ENCODE results near the gene CHCHD2. TPM values are rescaled to one million over a fixed set of nuclear protein-coding genes. Genes with fewer than 3 reads are reported as not detected.
"Not testable (repeated sequence)": the region's sequence is repeated elsewhere in the genome, so short reads cannot be mapped to it uniquely, and the experiment has no call there.

Gene CHCHD2
- total RNA-seq, 1 experiment from 2014 or later: 754 TPM

DNA sequence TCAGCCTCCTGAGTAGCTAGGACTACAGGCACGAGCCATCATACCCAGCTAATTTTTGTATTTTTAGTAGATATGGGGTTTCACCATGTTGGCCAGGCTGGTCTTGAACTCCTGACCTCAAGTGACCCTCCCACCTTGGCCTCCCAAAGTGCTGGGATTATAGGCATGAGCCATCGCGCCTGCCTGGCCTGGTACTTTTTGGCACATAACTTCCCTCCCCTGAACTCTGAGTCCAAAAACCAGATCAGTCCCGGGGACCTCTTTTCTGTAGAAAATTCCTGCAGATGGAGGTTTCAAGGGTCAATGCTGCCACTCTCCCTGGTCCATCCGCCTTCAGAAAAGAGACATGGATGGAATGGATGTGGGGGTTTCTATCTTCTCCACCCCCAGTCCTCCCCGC, 13.9 kb downstream of the CHCHD2 start:
- in situ Hi-C loops (cut with HindIII; ENCODE audit: low pct_unique_long_range_greater_than_20kb, low sequenced_read_pairs); DNase-seq (ENCODE audit: low read depth, low spot score): not testable (repeated sequence)

DNA sequence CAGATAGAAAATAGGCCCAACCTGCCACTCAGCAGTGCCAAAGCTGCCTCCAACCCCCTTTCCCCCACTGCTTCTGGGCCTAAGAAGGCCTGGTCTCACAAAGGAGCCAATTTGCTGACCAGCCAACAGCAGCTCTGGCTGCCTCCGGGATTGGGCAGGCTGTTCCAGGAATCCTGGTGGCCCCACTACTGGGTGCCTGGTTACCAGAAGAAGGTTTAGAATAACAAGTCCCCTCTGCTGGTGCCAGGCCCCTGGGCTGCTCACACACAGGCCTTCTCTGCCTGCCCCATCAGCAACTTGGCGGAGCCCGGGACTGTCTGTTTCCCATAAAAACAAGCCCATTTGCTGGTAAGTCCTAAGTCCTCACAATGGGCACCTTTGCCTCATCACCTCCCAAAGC, 14.7 kb downstream of the CHCHD2 start:
- in situ Hi-C loops (cut with HindIII; ENCODE audit: low pct_unique_long_range_greater_than_20kb, low sequenced_read_pairs): no loop called here
- DNase-seq (ENCODE audit: low read depth, low spot score): no peak

DNA sequence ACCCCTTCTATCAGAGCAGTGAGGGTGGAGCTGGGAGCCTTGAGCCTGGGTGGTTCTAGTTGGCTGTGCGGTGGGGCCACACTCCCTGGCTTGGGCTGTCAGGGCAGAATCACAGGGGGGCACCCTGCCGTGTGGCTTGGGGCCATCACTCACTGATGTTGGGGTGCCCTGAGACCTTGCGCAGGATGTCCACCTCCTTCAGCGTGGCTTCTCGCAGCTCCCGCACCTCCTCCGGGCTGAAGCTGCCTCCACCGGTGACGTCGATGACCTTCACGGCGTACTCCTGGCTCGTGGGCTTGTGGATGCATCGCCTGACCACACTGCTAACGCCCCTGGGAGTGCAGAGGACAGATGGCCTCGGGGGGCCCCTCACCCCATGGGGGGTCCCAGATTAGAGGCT, 18.8 kb downstream of the CHCHD2 start:
- DNase-seq (ENCODE audit: low read depth, low spot score): no peak
- in situ Hi-C loops (cut with HindIII; ENCODE audit: low pct_unique_long_range_greater_than_20kb, low sequenced_read_pairs): no loop called here

GRCh38 chr7:56086761-56087160, 19.5 kb downstream of the CHCHD2 start:
- no peak for DNase-seq (ENCODE audit: low read depth, low spot score)
- in situ Hi-C loops (cut with HindIII; ENCODE audit: low pct_unique_long_range_greater_than_20kb, low sequenced_read_pairs): no loop called here

DNA sequence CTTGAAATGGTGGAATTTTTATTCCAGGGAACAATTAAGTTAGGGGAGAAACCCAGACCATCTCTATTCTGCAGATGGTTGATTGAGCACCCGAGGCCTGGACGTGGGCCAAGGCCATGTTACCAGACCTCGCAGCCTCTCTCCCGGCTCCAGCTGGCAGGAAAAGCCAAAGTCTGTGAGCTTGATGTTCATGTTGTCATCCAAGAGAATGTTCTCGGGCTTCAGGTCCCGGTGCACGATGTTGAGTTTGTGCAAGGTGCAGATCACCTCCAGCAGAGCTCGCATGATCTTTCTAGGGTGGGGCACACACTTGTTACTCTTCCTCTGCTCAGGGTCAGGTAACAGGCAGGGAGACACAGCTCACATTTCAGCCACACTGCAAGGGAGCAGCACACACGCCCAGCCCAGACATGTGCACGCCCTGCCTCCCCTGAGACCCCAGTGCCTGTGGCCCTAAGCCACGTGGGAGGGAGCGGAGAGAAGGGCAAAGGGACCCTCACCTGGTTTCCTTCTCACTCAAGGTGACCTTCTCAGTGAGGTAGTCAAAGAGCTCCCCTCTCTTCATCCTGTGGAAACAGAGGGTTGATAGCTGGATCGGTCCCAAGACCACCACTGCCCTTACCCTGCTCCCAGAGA, 23.0 kb downstream of the CHCHD2 start:
- in situ Hi-C loops (cut with HindIII; ENCODE audit: low pct_unique_long_range_greater_than_20kb, low sequenced_read_pairs): no loop called here
- no peak for DNase-seq (ENCODE audit: low read depth, low spot score)

DNA sequence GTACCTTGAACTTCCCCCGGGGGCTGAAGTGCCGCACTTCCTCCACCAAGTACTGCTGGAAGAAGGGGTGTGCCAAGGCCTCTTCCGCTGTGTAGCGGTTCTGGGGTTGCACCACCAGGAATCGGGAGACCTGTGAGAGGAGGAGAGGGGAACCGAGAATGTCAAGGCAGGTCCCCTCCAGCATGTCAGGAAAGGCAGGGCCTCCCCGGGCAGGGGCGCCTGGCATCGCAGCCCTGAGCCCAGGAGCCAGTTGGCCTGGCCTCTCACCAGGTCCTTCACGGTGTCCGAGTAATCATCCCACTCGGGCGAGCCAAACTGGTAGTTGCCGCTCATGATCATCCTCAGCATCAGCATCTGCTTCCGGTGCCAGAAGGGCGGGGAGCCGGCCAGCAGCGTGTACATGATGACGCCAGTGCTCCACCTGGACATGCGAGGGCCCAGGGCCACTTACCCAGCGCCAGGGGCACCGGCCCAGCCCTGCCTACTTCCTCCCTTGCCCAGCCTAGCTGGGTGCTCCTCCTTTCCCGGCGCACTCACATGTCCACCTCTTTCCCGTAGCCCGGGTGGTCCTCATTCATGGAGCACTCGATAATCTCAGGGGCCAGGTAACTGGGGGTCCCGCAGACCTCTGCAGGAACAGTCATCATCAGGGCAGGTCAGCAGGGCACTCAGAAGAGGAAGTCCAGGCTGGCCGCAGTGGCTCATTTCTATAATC, 24.5 kb downstream of the CHCHD2 start:
- in situ Hi-C loops (cut with HindIII; ENCODE audit: low pct_unique_long_range_greater_than_20kb, low sequenced_read_pairs): no loop called here
- DNase-seq (ENCODE audit: low read depth, low spot score): no peak

- in situ Hi-C loops (cut with HindIII; ENCODE audit: low pct_unique_long_range_greater_than_20kb, low sequenced_read_pairs); DNase-seq (ENCODE audit: low read depth, low spot score): not testable (repeated sequence)
Measured at GRCh38 chr7:56080726-56081435, 25.4 kb downstream of the CHCHD2 start.

- in situ Hi-C loops (cut with HindIII; ENCODE audit: low pct_unique_long_range_greater_than_20kb, low sequenced_read_pairs): no loop called here
- DNase-seq (ENCODE audit: low read depth, low spot score): peak; percentile 76
Measured at GRCh38 chr7:56079450-56080185, 26.7 kb downstream of the CHCHD2 start.

DNA sequence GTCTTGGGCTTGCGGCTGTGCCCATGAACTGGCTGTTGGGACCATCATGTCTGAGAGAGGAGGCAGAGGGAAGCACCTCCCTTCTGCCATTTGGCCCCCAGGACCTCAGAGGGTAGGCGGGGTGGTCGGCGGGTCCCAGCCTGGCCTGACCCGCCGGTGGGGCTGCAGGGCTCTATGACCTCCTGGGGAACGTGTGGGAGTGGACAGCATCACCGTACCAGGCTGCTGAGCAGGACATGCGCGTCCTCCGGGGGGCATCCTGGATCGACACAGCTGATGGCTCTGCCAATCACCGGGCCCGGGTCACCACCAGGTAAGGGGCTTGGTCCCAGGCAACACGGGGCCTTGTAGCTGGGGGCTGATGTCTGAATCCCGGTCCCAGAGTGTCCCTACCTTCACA, 28.1 kb downstream of the CHCHD2 start:
- in situ Hi-C loops (cut with HindIII; ENCODE audit: low pct_unique_long_range_greater_than_20kb, low sequenced_read_pairs): no loop called here
- DNase-seq (ENCODE audit: low read depth, low spot score): no peak

- DNase-seq (ENCODE audit: low read depth, low spot score): no peak
- in situ Hi-C loops (cut with HindIII; ENCODE audit: low pct_unique_long_range_greater_than_20kb, low sequenced_read_pairs): no loop called here
Measured at GRCh38 chr7:56077681-56078080, 28.6 kb downstream of the CHCHD2 start.

- in situ Hi-C loops (cut with HindIII; ENCODE audit: low pct_unique_long_range_greater_than_20kb, low sequenced_read_pairs): no loop called here
- DNase-seq (ENCODE audit: low read depth, low spot score): peak; percentile 94
Measured at GRCh38 chr7:56074371-56074791, 31.9 kb downstream of the CHCHD2 start.

GRCh38 chr7:56066376-56066775, 39.9 kb downstream of the CHCHD2 start:
- in situ Hi-C loops (cut with HindIII; ENCODE audit: low pct_unique_long_range_greater_than_20kb, low sequenced_read_pairs): not testable (repeated sequence)

GRCh38 chr7:56063882-56064625, 42.2 kb downstream of the CHCHD2 start, which contains the start of gene SUMF2:
TSS of gene SUMF2 (plus strand) at chr7:56064286. CDS start at chr7:56064312, 26 bp downstream.
- DNase-seq (ENCODE audit: low read depth, low spot score): peak; percentile 94
- in situ Hi-C loops (cut with HindIII; ENCODE audit: low pct_unique_long_range_greater_than_20kb, low sequenced_read_pairs): no loop called here

More at GRCh38 chr7:56066376-56066775, 39.9 kb downstream of the CHCHD2 start:
- DNase-seq (ENCODE audit: low read depth, low spot score): not testable (repeated sequence)

GRCh38 chr7:56063500-56063881, 42.8 kb downstream of the CHCHD2 start:
- DNase-seq (ENCODE audit: low read depth, low spot score): no peak
- in situ Hi-C loops (cut with HindIII; ENCODE audit: low pct_unique_long_range_greater_than_20kb, low sequenced_read_pairs): no loop called here

GRCh38 chr7:56062382-56062781, 43.9 kb downstream of the CHCHD2 start:
- in situ Hi-C loops (cut with HindIII; ENCODE audit: low pct_unique_long_range_greater_than_20kb, low sequenced_read_pairs): no loop called here
- peak; percentile 74 for DNase-seq (ENCODE audit: low read depth, low spot score)

DNA sequence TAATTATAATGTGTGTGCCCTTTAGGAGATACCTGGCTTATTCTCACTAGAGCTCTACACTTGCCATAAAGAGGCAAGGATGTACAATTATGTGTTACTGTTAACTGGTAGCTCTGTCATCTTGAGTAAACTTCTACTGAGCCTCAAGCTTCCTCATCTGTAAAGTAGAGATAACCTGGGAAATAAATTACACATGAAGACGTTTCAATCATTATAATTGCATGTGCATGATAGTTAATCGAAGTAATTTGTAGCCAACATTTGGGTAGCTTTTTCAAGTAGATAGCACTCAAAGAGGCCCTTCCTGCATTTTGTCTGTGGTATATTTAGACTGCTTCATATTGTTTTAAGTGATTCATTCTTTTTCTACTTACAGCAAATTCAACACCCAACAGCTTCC, 52.3 kb downstream of the CHCHD2 start:
- in situ Hi-C loops (cut with HindIII; ENCODE audit: low pct_unique_long_range_greater_than_20kb, low sequenced_read_pairs): no loop called here
- DNase-seq (ENCODE audit: low read depth, low spot score): no peak

DNA sequence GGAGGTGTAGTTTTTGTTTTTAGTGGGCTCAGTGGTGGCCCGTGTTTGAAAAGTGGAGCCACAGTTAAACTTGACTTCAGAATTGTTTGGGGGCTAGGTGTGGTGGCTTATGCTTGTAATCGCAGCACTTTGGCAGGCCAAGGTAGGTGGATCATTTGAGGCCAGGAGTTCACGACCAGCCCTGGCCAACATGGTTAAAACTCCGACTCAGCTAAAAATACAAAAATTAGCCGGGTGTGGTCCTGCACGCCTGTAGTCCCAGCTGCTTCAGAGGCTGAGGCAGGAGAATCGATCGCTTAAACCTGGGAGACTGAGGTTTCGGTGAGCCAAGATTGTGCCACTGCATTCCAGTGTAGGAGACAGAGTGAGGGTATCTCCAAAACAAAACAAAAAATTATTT, 52.9 kb downstream of the CHCHD2 start:
- DNase-seq (ENCODE audit: low read depth, low spot score): no peak
- in situ Hi-C loops (cut with HindIII; ENCODE audit: low pct_unique_long_range_greater_than_20kb, low sequenced_read_pairs): no loop called here

All from SK-MEL-5 (cell line).